AG09309 (cell line): ENCODE measurements around the gene TP53I3.
"Not testable (repeated sequence)": the region's sequence is repeated elsewhere in the genome, so short reads cannot be mapped to it uniquely, and the experiment has no call there.

Experiments
- DNase-seq: peaks from one replicate; pipeline ENCODE4 v3.0.0-alpha.2; 2010; ENCODE audit warnings: low read depth
- H3K4me3 ChIP-seq: 2 replicates; pipeline ENCODE4 v1.5.1; 2011; ENCODE audit warnings: mild to moderate bottlenecking, low read depth, low read length, moderate library complexity; ENCODE audit not compliant: control insufficient read depth
- CTCF ChIP-seq: IDR thresholded peaks from 2 replicates; pipeline ENCODE4 v1.5.1; 2011; ENCODE audit warnings: mild to moderate bottlenecking, low read depth, low read length, inconsistent platforms; ENCODE audit not compliant: insufficient read depth, control insufficient read depth; ENCODE audit errors: missing control alignments

Gene TP53I3

GRCh38 chr2:24107336-24107735 is 22.7 kb upstream of the TP53I3 start:
- DNase-seq: no peak
- no peak overlapping the region for H3K4me3 ChIP-seq
- TF ChIP-seq CTCF: no peak

- no peak overlapping the region for H3K4me3 ChIP-seq
- no peak for DNase-seq
- TF ChIP-seq CTCF: no peak
Observed at GRCh38 chr2:24106786-24107185, 22.2 kb upstream of the TP53I3 start.

- DNase-seq: no peak
- no peak overlapping the region for H3K4me3 ChIP-seq
- no peak for TF ChIP-seq CTCF
Observed at GRCh38 chr2:24105816-24106215, 21.2 kb upstream of the TP53I3 start.

GRCh38 chr2:24104906-24105305 is 20.3 kb upstream of the TP53I3 start:
- no peak for TF ChIP-seq CTCF
- no peak for DNase-seq
- H3K4me3 ChIP-seq: no peak overlapping the region

GRCh38 chr2:24104110-24104650 is 19.5 kb upstream of the TP53I3 start:
- no peak overlapping the region for H3K4me3 ChIP-seq
- DNase-seq: no peak
- TF ChIP-seq CTCF: no peak

GRCh38 chr2:24102677-24103076 is 18.0 kb upstream of the TP53I3 start:
- DNase-seq: no peak
- no peak overlapping the region for H3K4me3 ChIP-seq
- no peak for TF ChIP-seq CTCF

- no peak for DNase-seq
- no peak overlapping the region for H3K4me3 ChIP-seq
- no peak for TF ChIP-seq CTCF
Observed at GRCh38 chr2:24101992-24102391, 17.4 kb upstream of the TP53I3 start.

- H3K4me3 ChIP-seq, DNase-seq: not testable (repeated sequence)
Observed at GRCh38 chr2:24100732-24101131, 16.1 kb upstream of the TP53I3 start.

- H3K4me3 ChIP-seq, DNase-seq: not testable (repeated sequence)
Observed at GRCh38 chr2:24095171-24095677, 10.6 kb upstream of the TP53I3 start.

GRCh38 chr2:24093270-24093669 is 8.6 kb upstream of the TP53I3 start:
- not testable (repeated sequence) for DNase-seq, H3K4me3 ChIP-seq
